K562 (cell line): ENCODE measurements around the gene CXCL13. TPM values are rescaled to one million over a fixed set of nuclear protein-coding genes. Genes with fewer than 3 reads are reported as not detected.

ENCODE experiments used
- BHLHE40 ChIP-seq: IDR thresholded peaks from 2 replicates; pipeline ENCODE4 v1.6.1; 2011; ENCODE audit warnings: low read length, improper control_type of control experiment
- ESRRA ChIP-seq: fragments of 450-650 bp; IDR thresholded peaks from 2 replicates; pipeline ENCODE4 v1.6.1; 2014; ENCODE audit warnings: low read depth, mild to moderate bottlenecking, moderate library complexity, borderline replicate concordance
- MAFG ChIP-seq: fragments of 450-650 bp; conservative IDR thresholded peaks from 2 replicates; pipeline ENCODE4 v1.6.1; 2016; ENCODE audit warnings: missing genetic modification characterization, missing compliant biosample characterization
- polyA plus RNA-seq, 8 experiments: library from polyadenylated mRNA; depleted of rRNA in 4 of 8; stranded (reverse) in 5 of 8; unstranded in 3 of 8; fragments of >200 nt; fragmentation: Nextera tagmentation in 2 of 8; fragmentation: Illumina TruSeq in 1 of 8; extraction: Ambion mirVana in 2 of 8; extraction: Trizol in 1 of 8; gene quantifications; 2 replicates each; pipeline versions ENCODE4 v1.2.1 to v1.2.3, GENCODE V29; 2011 to 2014; ENCODE audit warnings: inconsistent platforms in 1 of 8, missing spikeins in 1 of 8
- total RNA-seq, 7 experiments: library from RNA; depleted of rRNA in 6 of 7; stranded (reverse); fragments of >200 nt in 6 of 7; fragmentation: Illumina TruSeq in 2 of 7; extraction: Trizol in 2 of 7; gene quantifications; 2 replicates each; pipeline versions ENCODE4 v1.2.1 to v1.2.3, GENCODE V29; 2011 to 2021; ENCODE audit warnings: low replicate concordance in 1 of 7
- TF ChIP-seq, protein P1 (sequence below), 2 experiments: fragments of 150-350 bp in 1 of 2; IDR thresholded peaks; 2 replicates each; pipeline ENCODE4 v1.6.1; 2012 to 2016; ENCODE audit warnings: low read depth in 2 of 2, low read length in 2 of 2, mild to moderate bottlenecking in 1 of 2, moderate library complexity in 1 of 2
- TF ChIP-seq, protein P2 (sequence below): sonication (generic); formaldehyde crosslinking; IDR thresholded peaks from 2 replicates; pipeline ENCODE4 v1.8.0; 2022; ENCODE audit warnings: mild to moderate bottlenecking, missing genetic modification reagents

CXCL13 gene
- total and polyA plus RNA-seq, 9 of the 15 experiments (the other 6 are each of a cell fraction or from before 2014, with no cell fraction given) = not detected

DNA sequence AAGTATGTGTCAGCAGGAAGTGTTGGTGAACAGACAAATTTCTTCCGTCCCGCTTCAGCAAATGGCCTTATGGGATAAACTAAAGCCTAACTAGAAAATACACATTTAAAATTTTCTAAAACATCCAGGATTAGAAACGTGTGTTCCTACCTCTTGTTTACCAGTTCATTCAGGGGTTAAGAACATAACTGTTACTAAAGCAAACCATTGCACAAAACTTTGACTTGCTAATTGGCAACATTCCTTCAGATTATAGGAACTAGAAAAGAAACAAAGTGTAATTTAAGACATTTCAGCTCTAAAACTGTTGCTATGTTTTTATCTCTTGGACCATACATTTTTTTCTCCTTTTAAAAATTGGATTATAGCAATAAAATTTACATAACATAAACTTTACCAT is 39.5 kb upstream of the CXCL13 start (continued):
- TF ChIP-seq, protein P1, sequence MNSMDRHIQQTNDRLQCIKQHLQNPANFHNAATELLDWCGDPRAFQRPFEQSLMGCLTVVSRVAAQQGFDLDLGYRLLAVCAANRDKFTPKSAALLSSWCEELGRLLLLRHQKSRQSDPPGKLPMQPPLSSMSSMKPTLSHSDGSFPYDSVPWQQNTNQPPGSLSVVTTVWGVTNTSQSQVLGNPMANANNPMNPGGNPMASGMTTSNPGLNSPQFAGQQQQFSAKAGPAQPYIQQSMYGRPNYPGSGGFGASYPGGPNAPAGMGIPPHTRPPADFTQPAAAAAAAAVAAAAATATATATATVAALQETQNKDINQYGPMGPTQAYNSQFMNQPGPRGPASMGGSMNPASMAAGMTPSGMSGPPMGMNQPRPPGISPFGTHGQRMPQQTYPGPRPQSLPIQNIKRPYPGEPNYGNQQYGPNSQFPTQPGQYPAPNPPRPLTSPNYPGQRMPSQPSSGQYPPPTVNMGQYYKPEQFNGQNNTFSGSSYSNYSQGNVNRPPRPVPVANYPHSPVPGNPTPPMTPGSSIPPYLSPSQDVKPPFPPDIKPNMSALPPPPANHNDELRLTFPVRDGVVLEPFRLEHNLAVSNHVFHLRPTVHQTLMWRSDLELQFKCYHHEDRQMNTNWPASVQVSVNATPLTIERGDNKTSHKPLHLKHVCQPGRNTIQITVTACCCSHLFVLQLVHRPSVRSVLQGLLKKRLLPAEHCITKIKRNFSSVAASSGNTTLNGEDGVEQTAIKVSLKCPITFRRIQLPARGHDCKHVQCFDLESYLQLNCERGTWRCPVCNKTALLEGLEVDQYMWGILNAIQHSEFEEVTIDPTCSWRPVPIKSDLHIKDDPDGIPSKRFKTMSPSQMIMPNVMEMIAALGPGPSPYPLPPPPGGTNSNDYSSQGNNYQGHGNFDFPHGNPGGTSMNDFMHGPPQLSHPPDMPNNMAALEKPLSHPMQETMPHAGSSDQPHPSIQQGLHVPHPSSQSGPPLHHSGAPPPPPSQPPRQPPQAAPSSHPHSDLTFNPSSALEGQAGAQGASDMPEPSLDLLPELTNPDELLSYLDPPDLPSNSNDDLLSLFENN (IDR thresholded peaks at IDR 0.05; ENCODE audit: low read depth in 2 of 2, low read length in 2 of 2) = no peak
- TF ChIP-seq ESRRA (no peak), MAFG (no peak), BHLHE40 (no peak)
- TF ChIP-seq, protein P2, sequence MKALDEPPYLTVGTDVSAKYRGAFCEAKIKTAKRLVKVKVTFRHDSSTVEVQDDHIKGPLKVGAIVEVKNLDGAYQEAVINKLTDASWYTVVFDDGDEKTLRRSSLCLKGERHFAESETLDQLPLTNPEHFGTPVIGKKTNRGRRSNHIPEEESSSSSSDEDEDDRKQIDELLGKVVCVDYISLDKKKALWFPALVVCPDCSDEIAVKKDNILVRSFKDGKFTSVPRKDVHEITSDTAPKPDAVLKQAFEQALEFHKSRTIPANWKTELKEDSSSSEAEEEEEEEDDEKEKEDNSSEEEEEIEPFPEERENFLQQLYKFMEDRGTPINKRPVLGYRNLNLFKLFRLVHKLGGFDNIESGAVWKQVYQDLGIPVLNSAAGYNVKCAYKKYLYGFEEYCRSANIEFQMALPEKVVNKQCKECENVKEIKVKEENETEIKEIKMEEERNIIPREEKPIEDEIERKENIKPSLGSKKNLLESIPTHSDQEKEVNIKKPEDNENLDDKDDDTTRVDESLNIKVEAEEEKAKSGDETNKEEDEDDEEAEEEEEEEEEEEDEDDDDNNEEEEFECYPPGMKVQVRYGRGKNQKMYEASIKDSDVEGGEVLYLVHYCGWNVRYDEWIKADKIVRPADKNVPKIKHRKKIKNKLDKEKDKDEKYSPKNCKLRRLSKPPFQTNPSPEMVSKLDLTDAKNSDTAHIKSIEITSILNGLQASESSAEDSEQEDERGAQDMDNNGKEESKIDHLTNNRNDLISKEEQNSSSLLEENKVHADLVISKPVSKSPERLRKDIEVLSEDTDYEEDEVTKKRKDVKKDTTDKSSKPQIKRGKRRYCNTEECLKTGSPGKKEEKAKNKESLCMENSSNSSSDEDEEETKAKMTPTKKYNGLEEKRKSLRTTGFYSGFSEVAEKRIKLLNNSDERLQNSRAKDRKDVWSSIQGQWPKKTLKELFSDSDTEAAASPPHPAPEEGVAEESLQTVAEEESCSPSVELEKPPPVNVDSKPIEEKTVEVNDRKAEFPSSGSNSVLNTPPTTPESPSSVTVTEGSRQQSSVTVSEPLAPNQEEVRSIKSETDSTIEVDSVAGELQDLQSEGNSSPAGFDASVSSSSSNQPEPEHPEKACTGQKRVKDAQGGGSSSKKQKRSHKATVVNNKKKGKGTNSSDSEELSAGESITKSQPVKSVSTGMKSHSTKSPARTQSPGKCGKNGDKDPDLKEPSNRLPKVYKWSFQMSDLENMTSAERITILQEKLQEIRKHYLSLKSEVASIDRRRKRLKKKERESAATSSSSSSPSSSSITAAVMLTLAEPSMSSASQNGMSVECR = no peak
